ENCODE data around the gene DNAJC5. TPM values are rescaled to one million over a fixed set of nuclear protein-coding genes. Genes with fewer than 3 reads are reported as not detected.

Gene DNAJC5
- total RNA-seq, 1 experiment from 2014 or later: 79.9 TPM

DNA sequence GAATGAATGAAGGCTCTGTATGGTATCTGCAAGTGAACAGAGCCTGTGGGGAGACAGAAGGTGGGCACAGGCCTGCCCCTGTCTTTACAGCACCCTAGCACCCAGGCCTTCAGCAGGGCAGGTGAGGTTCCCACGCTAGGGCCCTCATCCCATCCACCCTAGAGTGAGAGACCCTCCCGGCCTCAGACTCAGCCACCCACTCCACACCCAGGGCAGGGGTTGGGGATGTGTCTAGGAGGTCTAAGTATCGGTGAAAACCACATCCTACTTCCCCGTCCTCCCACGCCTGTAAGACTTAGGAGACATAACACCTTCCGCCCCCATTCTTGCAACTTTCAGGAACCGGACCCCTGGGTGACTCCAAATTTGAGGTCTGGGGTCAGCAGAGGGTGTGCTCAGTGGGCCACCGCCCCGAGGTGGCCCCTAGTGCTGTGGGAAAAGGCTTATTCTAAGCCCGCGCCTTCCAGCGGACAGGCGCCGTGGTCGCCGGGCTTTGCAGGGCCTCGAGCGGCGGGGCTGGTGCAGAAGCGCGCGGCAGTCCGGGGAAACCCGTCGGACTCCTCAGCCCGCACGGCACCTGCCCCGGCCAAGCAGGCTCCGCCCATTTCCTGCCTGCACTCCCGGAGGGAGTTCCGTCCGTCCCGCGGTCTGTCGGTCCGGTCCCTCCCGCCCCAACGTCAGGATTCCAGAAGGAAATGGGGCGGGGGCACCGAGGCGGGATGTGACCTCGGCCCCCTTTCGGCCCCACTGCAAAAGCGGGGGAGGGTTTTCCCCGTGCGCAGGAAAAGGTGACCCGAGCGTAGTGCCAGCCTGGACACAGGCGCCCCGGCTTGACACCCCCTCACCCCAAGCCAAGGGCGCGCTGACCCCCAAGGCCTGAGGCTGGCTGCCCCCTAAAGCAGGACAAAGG is 83.6 kb downstream of the DNAJC5 start:
- no peaks in the 10 kb centered on the region for H3K27me3 Mint-ChIP-seq (ENCODE audit: unreplicated experiment)
- peak overlapping the region; percentile 81 for H3K4me3 Mint-ChIP-seq (ENCODE audit: low read depth, unreplicated experiment)
- DNase-seq: peak; percentile 97
- no peak for TF ChIP-seq CTCF (IDR thresholded peaks at IDR 0.05; ENCODE audit: unreplicated experiment)
- intact Hi-C loops (cut with micrococcal nuclease; ENCODE audit: unreplicated experiment): no loop called here
- peak overlapping the region; percentile 52 for H3K27ac Mint-ChIP-seq (ENCODE audit: unreplicated experiment)
- no peaks in the 10 kb centered on the region for H3K9me3 Mint-ChIP-seq (ENCODE audit: low read depth, unreplicated experiment)
- peaks cover 77% of the 10 kb centered on the region for H3K36me3 Mint-ChIP-seq (ENCODE audit: insufficient read depth, unreplicated experiment)
- peaks cover 64% of the 10 kb centered on the region for H3K4me1 Mint-ChIP-seq (ENCODE audit: low read depth, unreplicated experiment)
- CTCF ChIA-PET: interaction anchor here (0.9 to 2.5 kb wide), 5 partner anchors 22 to 442 kb away, joined by 3 to 26 read pairs (median 17); partner anchors contain the start of genes PTK6 and UCKL1
- TSS peak; percentile 29 for BruUV-seq (replicated peaks)

- CTCF ChIA-PET: interaction anchor here (0.7 to 2.5 kb wide), 5 partner anchors 22 to 441 kb away, joined by 4 to 26 read pairs (median 17); partner anchors contain the start of genes PTK6 and UCKL1
These were observed 84.3 kb downstream of the DNAJC5 start for GRCh38 chr20:63979229-63979556.

GRCh38 chr20:63979557-63980316 is 84.8 kb downstream of the DNAJC5 start, which contains the start of gene SAMD10:
Gene SAMD10 (minus strand): TSS chr20:63979642. CDS start chr20:63979467, 175 bp downstream.
- BruUV-seq (replicated peaks): no TSS peak
- H3K27me3 Mint-ChIP-seq (ENCODE audit: unreplicated experiment): no peaks in the 10 kb centered on the region
- H3K36me3 Mint-ChIP-seq (ENCODE audit: insufficient read depth, unreplicated experiment): peaks cover 83% of the 10 kb centered on the region
- TF ChIP-seq CTCF (IDR thresholded peaks at IDR 0.05; ENCODE audit: unreplicated experiment): peak; percentile 68
- H3K4me1 Mint-ChIP-seq (ENCODE audit: low read depth, unreplicated experiment): peaks cover 53% of the 10 kb centered on the region
- intact Hi-C loops (cut with micrococcal nuclease; ENCODE audit: unreplicated experiment): no loop called here
- H3K4me3 Mint-ChIP-seq (ENCODE audit: low read depth, unreplicated experiment): peak within 1 kb of the TSS; percentile 81
- CTCF ChIA-PET: interaction anchor here (0.5 to 2.5 kb wide), 8 partner anchors 23 to 707 kb away, joined by 3 to 26 read pairs (median 8); partner anchors contain the start of genes ARFGAP1, PTK6 and UCKL1
- H3K9me3 Mint-ChIP-seq (ENCODE audit: low read depth, unreplicated experiment): no peaks in the 10 kb centered on the region
- H3K27ac Mint-ChIP-seq (ENCODE audit: unreplicated experiment): peak within 1 kb of the TSS; percentile 87
- DNase-seq: peak; percentile 81

More at GRCh38 chr20:63979229-63979556, 84.3 kb downstream of the DNAJC5 start:
- peak overlapping the region; percentile 52 for H3K27ac Mint-ChIP-seq (ENCODE audit: unreplicated experiment)
- intact Hi-C loops (cut with micrococcal nuclease; ENCODE audit: unreplicated experiment): no loop called here
- DNase-seq: no peak
- no peaks in the 10 kb centered on the region for H3K27me3 Mint-ChIP-seq (ENCODE audit: unreplicated experiment)
- H3K36me3 Mint-ChIP-seq (ENCODE audit: insufficient read depth, unreplicated experiment): peaks cover 77% of the 10 kb centered on the region
- no TSS peak for BruUV-seq (replicated peaks)
- peaks cover 58% of the 10 kb centered on the region for H3K4me1 Mint-ChIP-seq (ENCODE audit: low read depth, unreplicated experiment)
- TF ChIP-seq CTCF (IDR thresholded peaks at IDR 0.05; ENCODE audit: unreplicated experiment): no peak
- peak overlapping the region; percentile 81 for H3K4me3 Mint-ChIP-seq (ENCODE audit: low read depth, unreplicated experiment)
- no peaks in the 10 kb centered on the region for H3K9me3 Mint-ChIP-seq (ENCODE audit: low read depth, unreplicated experiment)

DNA sequence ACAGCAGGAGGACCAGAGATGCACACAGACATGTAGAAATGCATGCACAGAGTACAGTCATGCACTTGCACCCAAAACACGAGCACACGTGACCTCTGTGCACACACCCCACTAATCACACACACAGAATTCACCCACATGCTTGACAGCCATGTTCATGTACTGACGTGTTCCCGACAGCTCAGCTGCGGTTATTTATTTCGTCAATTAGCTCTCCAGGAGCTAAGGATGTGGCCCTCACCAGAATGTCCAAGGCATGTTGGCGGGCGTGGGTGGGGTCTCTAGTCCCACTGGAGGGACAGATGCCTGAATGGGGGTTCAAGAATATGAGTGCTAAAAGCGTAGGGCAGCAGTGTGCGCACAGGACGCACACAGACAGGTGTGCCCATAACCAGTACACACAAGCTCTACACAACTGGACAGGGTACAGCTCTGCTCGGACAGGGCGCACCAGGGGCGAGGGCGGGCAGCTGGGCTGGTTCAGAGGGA is 85.4 kb downstream of the DNAJC5 start:
- intact Hi-C loops (cut with micrococcal nuclease; ENCODE audit: unreplicated experiment): no loop called here
- DNase-seq: no peak
- Mint-ChIP-seq H3K9me3 (ENCODE audit: low read depth, unreplicated experiment) (no peaks in the 10 kb centered on the region), H3K4me3 (ENCODE audit: low read depth, unreplicated experiment) (peak overlapping the region; percentile 81), H3K27ac (ENCODE audit: unreplicated experiment) (peak overlapping the region; percentile 87), H3K4me1 (ENCODE audit: low read depth, unreplicated experiment) (peaks cover 49% of the 10 kb centered on the region), H3K36me3 (ENCODE audit: insufficient read depth, unreplicated experiment) (peaks cover 88% of the 10 kb centered on the region), H3K27me3 (ENCODE audit: unreplicated experiment) (no peaks in the 10 kb centered on the region)
- TF ChIP-seq CTCF (IDR thresholded peaks at IDR 0.05; ENCODE audit: unreplicated experiment): no peak
- BruUV-seq (replicated peaks): no TSS peak
- CTCF ChIA-PET: interaction anchor here (0.8 to 2.5 kb wide), 12 partner anchors 10 to 443 kb away, joined by 3 to 26 read pairs (median 4); partner anchors contain the start of genes ARFRP1, PTK6, RTEL1 and TPD52L2
